Hematopoietic multipotent progenitor cell treated with erythropoietin and hydrocortisone succinate and interleukin-3 and kit ligand, for 6 days (in vitro differentiated cells): ENCODE data around the gene PLCB4.
"Not testable (repeated sequence)": the region's sequence is repeated elsewhere in the genome, so short reads cannot be mapped to it uniquely, and the experiment has no call there.

Experiments used
- DNase-seq: peaks from one replicate; pipeline ENCODE4 v3.0.0-alpha.2; 2015

Gene PLCB4

GRCh38 chr20:9145142-9145541, 76.3 kb downstream of the PLCB4 start:
- DNase-seq = no peak

- DNase-seq = no peak
Observed at GRCh38 chr20:9146649-9147048, 77.8 kb downstream of the PLCB4 start.

- peak; percentile 45 for DNase-seq
Observed at GRCh38 chr20:9147547-9148024, 78.7 kb downstream of the PLCB4 start.

GRCh38 chr20:9148291-9148690, 79.4 kb downstream of the PLCB4 start:
- no peak for DNase-seq

- peak; percentile 84 for DNase-seq
Observed at GRCh38 chr20:9149087-9149486, 80.2 kb downstream of the PLCB4 start.

- DNase-seq = no peak
Observed at GRCh38 chr20:9149796-9150195, 80.9 kb downstream of the PLCB4 start.

GRCh38 chr20:9150679-9151078, 81.8 kb downstream of the PLCB4 start:
- DNase-seq = no peak

GRCh38 chr20:9152139-9152538, 83.3 kb downstream of the PLCB4 start:
- DNase-seq = not testable (repeated sequence)

- no peak for DNase-seq
Observed at GRCh38 chr20:9154464-9155024, 85.7 kb downstream of the PLCB4 start.

- no peak for DNase-seq
Observed at GRCh38 chr20:9156529-9157280, 87.8 kb downstream of the PLCB4 start.

GRCh38 chr20:9160331-9160730, 91.4 kb downstream of the PLCB4 start:
- no peak for DNase-seq

- peak; percentile 23 for DNase-seq
Observed at GRCh38 chr20:9160757-9161156, 91.9 kb downstream of the PLCB4 start.

- no peak for DNase-seq
Observed at GRCh38 chr20:9161311-9161710, 92.4 kb downstream of the PLCB4 start.

GRCh38 chr20:9163251-9163650, 94.4 kb downstream of the PLCB4 start:
- DNase-seq = peak; percentile 29

- no peak for DNase-seq
Observed at GRCh38 chr20:9163995-9164394, 95.1 kb downstream of the PLCB4 start.

- no peak for DNase-seq
Observed at GRCh38 chr20:9165261-9165660, 96.4 kb downstream of the PLCB4 start.

- no peak for DNase-seq
Observed at GRCh38 chr20:9166153-9166780, 97.4 kb downstream of the PLCB4 start.

GRCh38 chr20:9169409-9169808, 100.5 kb downstream of the PLCB4 start:
- no peak for DNase-seq

- peak; percentile 43 for DNase-seq
Observed at GRCh38 chr20:9172851-9173250, 104.0 kb downstream of the PLCB4 start.

- no peak for DNase-seq
Observed at GRCh38 chr20:9177278-9177677, 108.4 kb downstream of the PLCB4 start.

GRCh38 chr20:9179193-9179802, 110.4 kb downstream of the PLCB4 start:
- DNase-seq = no peak

- DNase-seq = no peak
Observed at GRCh38 chr20:9179867-9180266, 111.0 kb downstream of the PLCB4 start.

- no peak for DNase-seq
Observed at GRCh38 chr20:9180481-9181257, 111.8 kb downstream of the PLCB4 start.
